Activated naive CD8-positive, alpha-beta T cell treated with anti-CD3 and anti-CD28 coated beads, Interleukin-2, amount 50 U/mL, for 16 hours (primary cell): ENCODE results near the gene THAP2.

Experiments used
- DNase-seq: peaks from one replicate; pipeline ENCODE4 v3.0.0-alpha.2; 2020; ENCODE audit warnings: low read depth, low spot score

The THAP2 gene

DNA sequence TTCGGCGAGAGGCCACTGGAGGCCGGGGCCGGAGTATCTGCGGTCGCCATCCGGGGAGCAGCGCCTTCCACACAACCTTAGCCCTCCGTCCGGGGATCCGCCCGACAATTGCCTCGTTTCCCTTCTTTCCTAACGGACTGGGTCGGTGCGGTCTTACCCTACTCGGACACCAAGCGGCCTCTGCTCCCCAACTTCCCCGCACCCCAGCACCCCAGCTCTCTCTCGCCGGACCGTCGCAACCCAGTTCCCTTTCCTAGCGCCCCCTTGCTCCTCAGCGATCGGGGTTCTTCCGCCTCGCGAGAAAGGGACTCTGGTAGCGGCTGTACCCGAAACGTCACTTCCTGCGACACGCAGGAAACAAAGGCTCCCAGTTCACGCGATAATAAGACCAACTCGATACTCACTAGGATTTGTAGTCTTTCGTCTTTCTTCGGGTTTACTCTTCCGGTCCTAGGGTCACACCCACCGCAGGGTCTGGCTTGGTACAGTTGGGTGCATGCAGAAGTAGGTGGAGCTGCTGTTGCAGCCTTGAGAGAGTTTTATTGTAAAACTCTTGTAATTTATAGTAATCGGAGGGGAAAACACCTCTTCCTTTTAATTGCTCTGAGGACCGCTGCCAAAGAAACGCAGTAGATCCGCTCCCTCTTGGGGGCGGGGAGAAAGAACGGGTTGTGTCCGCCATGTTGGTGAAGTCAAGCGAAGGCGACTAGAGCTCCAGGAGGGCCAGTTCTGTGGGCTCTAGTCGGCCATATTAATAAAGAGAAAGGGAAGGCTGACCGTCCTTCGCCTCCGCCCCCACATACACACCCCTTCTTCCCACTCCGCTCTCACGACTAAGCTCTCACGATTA, at the start of gene THAP2, which contains the start of gene ZFC3H1:
Gene THAP2, plus strand, starts transcription at position 741 of the 850 bp plus-strand sequence. CDS start 209 bp downstream, outside the sequence.
Gene ZFC3H1, minus strand, starts transcription at position 288 of the 850 bp plus-strand sequence. Its CDS starts 238 bp downstream, at position 50.
- DNase-seq: peak; percentile 76

DNA sequence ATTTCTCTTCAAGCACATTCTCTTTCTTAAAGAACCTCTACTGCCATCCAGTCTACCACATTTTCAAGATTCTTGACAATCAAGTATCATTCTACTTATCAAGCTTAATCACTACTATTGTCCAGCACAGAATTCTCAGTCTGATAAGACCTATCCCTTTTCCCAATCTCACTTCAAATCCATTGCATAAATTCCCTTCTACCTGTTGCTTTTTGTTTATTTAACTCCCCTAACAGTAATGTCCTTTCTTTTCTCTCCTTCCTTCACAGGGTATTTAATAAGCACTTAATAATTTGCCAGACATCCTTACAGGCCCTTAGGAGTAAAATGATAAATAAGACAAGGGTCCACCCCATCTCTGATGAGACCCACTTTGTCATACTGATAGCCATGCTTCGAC, 42.2 kb upstream of the THAP2 start:
- no peak for DNase-seq

DNA sequence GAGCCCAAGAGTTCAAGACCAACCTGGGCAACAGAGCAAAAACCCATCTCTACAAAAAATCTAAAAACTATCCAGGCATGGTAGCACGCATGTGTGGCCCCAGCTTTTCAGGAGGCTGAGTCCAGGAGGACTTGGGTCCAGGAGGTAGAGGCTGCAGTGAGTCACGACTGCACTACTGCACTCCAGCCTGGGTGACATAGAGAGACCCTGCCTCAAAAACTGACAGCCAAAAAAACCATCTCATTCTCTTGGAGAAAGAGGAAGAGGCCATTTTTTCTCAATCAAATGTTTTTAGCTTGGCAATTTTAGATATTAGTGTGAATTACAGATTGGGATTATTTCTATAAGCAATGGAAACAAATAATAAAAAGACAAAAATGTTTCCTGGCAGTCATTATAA, 38.6 kb upstream of the THAP2 start:
- DNase-seq: no peak

DNA sequence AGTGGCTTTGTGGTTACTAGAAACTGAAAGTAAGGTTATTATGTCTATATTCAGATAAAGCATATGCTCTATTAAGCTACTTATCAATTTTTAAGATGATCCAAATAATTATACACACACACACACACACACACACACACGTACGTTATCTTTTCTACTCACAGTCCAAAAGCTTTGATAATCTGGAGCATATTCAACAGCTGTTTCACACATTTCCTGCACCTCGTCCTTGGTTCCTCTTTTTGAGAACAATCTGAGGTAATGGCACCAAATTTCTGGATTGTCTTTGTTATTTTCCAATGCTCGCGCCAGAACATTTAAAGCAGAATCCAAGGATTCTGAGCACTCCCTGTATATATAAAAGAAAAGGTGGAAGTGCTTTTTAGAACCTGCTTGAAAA, 38.0 kb upstream of the THAP2 start:
- no peak for DNase-seq

DNA sequence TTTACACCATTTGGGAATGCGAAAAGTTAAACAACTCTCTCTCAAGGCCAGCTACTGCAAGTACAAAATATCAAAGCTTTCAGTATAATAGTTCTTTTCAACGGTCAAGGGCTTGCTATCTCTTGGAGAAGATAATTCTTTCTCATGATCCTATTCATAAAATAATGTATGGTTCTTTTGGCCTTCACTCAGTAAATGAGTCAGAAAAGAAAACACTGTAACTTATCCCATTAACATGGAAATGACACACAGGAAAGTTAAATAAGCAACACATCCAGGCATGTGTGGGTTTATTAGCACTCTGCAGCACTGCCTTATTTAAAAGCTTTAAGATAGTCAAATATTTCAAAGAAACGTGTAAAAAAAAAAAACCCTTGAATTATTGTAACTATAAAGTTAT, 37.3 kb upstream of the THAP2 start:
- no peak for DNase-seq

DNA sequence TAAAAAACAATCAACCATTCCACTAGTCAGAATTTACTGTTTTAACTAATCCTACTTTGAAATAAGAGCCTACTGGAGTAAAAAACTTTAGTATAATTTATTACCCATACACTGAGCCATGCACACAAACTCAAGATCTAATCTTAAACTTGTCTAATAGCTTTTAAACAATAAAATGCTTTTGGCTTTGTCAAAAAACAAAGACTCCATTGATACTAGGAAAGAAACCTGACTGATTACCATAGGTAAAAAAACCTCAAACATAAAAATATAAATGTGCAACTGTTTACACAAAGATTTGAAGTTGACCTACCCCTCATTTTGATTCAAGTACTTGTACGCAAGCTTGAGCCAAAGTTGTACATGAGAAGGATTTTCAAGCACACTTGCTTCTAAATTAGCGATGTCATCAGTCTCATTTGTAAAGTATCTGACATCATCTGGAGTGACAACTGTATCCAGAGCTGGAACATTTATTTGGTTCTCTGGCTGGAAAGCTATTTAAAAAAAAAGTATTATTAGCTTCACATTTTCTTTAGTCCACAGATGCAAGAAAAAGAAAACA, 36.6 kb upstream of the THAP2 start:
- DNase-seq: no peak

DNA sequence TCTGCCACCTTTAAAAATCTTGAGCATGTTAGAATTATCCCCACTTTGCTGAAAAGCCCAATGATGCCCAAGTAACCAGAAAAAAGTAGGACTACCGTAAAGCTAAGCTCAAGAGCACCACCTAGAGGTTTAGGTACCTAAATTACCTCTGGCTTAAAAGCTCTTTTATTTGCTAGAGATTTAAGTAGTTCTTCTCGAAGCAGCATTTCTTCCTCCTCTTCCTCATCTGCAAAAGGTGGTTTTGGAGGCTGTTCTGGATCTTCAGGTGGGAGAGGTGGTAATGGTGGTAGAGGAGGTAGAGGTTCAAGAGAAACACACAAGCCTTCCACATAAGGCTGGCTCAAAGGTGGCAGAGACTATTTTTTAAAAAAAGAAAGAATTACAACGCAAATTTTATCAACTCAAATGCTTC, 27.4 kb upstream of the THAP2 start:
- DNase-seq: no peak

DNA sequence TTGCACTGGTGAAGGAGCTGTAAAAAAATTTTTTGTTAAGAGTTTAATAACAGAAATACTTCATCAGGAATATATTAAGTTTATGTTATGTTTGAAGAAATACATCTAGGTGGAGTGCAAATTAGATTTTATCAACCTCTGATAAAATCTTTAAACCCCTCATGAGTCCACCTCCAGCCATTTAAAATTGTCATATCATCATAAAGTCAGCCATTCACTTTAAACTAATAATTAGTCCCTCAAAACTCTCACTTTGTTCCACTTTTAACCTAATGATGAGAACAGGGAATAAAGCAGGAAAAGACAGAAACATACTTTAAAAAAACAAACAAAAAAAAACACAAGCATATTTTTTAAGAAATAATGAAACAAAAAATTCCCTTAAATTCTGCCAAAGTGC, 25.6 kb upstream of the THAP2 start:
- DNase-seq: no peak

DNA sequence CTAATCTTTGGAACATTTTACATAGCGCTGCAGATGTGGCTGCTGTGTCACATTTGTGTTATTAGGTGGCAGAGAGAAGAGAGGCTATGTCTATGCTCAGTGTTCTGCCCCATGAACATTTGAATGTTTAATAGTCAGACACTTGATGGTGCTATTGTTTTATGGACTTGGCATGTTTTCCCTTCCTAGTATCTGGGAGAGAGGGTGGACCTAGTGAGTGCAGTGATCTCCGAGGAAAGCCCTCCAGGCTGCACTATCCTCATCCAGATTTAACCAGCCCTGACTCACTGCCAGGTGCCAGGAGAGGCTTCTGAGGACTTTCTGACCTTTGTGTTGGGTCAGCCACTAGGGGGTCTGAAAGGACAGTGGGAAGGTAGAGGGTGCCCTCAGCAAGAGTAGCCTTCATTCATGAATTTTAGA, 24.8 kb upstream of the THAP2 start:
- no peak for DNase-seq

DNA sequence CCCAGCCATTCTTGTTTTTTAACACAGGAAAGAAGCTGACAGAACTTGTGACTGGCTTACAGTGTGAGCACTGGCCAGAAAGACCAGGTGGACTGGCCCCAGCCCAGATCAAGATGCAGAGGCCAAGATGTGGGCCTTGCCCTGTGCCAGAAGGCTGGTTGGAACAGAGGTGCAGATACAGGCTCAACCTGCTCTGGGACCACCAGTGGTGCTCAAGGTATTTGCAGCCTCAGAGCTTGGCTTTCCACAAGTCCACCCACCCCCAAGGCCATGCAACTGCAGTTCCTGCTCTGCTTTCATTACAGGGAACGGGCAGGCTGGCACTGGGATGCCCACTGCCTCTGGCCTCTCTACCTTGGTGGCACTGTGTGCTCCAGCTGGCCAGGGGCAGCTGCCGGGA, 23.8 kb upstream of the THAP2 start:
- no peak for DNase-seq

DNA sequence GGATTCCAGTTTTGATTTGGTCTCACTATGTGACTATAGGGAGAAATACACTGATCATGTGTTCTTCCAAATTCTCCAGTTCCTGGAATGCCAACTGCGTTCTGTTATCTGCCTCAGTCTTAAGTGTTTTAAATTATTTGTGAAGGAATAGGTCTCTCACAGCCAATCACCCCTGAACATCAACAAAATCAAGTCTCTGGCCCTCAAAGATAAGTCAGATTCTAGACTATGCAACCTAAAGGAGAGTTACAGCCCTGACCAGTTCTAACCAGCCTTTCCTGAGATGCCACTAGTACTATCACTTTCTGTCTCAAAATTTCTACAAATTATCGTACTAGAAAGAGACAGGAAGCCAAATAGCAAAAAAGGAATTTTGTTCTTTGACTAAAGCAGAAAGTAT, 22.7 kb upstream of the THAP2 start:
- no peak for DNase-seq

DNA sequence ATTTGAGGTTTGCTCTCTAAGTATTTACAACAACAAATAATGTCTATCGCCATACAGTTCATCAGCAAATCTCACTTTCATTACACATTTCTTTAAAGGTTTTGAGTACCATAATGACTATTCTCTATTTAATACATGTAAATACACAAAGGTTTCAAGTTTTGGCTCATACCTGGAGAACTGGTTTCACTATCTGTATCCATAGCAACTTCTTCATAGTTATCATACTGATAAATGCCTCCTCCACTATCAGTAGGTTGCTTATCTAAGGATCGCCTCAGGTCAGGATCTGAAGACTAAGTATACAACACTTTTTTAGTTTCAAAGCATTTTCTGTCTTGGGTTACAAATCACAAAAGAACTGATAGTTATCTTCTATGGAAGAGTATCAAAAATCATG, 21.8 kb upstream of the THAP2 start:
- DNase-seq: no peak

DNA sequence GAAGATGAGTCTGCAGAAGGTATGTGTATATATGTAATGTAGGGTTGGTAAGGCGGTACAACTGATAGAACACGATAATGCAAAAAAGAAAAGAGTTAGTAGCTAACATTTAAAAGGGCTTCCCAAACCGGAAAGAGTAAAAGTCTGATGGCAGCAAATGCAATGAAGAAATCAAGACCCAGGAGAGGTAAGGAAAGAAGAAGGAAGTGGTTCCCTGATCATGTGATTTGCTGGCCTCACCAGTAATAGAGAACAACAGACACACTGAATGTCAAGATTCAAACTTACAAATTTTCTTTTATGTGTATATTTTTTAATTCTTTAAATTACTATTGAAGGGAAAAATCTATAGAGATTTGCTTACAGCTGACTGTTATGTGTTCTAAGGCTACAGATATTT, 18.8 kb upstream of the THAP2 start:
- DNase-seq: no peak

DNA sequence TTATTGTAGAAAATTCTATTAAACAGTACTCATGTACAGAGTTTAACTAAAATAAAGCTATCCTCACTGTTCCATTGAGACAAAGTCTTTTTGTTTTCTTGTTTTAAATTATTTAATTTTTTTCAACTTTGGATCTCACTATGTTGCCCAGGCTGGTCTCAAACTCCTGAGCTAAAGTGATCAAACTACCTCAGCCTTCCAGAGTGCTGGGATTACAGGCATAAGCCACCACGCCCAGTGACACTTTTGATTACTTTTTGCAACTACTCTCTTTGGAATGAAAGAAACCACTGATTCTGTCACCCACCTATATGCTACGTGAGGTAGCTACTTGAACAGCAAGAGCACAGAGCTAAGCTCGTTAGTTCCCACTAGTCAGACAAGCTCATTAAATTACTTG, 17.6 kb upstream of the THAP2 start:
- no peak for DNase-seq

DNA sequence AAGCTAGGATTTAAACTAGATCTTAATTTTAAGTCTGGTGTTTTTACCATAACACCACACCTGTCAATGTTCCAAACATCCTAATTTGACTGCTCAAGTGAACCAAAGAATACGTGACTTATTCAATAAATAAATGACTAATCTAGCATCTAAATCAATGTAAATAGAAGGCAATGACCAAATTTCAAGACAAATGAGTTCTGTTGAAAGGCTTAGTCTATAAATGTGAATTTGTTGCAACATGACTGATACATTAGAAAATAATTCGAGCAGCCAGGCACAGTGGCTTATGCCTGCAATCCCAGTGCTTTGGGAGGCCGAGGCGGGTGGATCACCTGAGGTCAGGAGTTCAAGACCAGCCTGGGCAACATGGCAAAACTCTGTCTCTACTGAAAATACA, 15.6 kb upstream of the THAP2 start:
- DNase-seq: no peak

DNA sequence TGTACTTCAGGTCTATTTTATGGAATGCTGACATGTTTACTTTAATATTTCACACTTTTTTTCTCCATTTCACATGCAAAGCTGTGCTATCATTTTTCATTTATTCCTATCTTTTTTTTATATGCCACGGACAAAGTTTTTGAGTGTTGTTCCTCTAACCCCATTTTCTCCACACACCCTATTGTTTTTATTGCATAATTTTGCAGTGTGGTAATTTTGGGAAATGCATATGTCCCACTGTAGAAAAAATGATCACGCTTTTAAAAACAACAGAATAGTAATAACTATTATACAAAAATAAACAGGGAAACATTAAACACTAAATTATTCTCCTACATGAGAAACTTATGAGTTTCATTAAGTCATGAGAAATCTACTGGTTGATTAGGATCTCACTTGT, 14.7 kb upstream of the THAP2 start:
- DNase-seq: no peak

DNA sequence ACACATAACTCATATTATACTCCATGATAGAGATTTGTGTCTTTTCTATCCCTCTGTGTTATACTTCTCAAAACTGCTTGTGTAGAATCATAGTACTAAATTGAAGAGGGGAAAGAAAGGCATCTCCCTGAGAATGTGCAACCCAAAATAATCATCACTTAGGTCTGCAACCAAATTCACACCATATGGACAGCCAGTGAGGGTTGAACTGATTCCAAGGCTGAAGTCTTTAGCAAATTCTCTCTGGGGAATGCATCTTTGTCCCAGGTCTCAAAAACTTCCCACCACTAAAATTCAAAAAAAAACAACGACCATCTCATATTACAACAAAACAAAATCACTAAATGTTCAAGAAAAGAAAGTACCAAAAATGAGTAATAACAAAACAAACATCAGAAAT, 11.4 kb upstream of the THAP2 start:
- DNase-seq: no peak

DNA sequence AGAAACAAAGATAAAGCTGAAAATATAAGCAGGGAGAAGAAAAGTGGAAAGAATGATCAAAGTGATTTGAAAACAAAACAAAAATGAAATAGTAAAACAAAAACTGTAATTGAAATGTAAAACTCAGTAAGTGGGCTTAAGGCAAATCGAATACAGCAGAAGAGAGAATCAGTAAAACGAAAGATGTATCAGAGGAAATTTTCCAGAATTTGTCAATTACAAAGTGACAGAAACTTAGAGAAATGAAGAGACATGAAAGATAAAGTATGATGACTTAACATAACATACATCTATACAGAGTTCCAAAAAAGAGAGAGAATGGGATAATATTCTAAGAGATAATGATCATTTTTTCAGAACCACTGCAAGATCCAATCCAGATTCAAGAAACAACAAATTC, 11.0 kb upstream of the THAP2 start:
- DNase-seq: no peak

DNA sequence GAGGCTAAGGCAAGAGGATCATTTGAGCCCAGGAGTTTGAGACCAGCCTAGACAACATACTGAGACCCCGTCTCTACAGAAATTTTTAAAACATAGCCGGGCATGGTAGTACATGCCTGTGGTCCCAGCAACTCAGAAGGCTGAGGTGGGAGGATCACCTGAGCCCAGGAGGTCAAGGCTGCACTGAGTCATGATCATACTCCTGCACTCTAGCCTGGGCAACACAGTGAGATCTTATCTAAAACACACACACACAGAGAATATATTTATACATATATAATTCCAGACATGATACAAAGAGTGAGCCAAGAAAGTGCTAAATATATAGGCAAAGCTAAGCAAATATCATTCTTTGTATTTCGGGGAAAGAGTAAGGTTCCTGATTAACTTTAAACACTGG, 9.9 kb upstream of the THAP2 start:
- no peak for DNase-seq

DNA sequence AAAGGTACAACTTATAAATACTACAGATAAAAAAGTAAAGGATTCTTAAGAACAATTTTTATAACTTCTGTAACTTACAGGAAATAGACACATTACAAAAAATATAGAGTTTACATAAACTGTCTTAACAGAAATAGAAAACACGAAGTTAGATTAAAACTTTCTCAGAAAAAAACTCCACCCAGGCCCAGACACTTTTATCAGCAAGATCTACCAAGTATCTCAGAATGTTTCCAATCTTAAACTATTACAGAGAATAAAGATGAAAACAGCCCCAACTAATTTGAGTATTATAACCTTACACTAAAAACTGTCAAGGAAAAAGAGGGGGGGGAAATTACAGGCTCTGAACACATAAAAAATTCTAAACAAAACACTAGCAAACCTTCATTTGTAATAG, 8.6 kb upstream of the THAP2 start:
- no peak for DNase-seq

DNA sequence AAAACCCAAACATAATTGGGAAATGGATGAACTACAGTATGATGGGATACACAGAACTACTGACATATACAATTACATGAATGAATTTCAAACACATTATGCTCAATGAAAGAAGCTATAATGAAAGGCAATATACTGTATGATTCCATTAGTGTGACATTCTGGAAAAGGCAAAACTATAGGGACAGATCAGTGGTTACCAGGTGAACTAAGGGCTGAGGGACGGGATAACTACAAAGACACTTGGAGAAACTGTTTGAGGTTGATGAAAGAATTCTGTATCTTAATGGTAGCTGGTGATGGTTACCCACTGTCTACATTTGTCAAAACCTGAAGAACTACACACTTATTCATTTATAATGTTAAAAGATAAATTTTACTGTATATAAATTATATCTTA, 8.2 kb upstream of the THAP2 start:
- no peak for DNase-seq

DNA sequence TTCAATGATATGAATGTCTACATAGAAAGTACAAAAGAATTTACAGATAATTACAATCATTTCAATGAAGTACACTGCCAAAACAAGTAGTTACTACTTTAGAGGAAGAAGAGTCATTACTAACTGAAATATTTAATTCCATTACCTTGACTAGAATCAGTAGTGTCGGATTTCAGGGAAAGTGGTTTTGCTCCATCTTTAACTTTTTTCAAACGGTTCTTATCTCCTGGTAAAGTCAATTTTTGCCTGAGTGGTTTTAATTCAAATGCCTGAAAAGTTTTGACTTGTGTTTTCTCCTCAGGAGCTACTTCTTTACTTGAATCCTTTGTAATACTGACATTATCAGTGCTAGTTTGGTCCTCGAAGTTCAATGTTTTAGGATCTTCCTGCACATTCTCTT, 7.4 kb upstream of the THAP2 start:
- no peak for DNase-seq

DNA sequence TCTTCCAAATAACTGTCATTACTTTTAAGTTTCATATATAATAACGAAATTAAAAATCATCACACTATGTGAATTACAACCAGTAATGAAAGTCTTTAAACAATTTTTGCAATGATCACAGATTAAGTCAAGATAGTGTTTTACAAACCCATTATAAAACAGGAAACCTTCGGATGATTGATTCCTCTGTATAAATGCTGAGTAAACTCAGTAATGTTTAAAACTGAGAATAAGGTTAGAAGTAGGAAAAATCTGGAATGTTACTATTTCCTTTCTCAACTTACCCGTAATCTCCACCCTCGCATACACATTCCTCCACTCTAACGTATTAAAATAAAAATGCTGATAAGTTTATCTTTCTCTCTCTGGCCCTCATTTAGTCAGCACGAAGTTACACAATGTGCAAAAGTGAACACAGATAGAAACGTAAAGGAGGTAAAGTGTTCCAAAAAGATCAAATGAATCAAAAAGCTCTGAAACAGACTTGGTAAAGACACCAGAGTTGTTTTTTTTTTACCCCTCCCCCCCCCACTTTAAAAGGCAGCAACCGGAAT, 2.0 kb upstream of the THAP2 start:
- no peak for DNase-seq
